ENCODE results near the gene ALPI.
A peak's percentile ranks its signal among the peaks of the same experiment; 100 is the strongest.
"Not testable (repeated sequence)": the region's sequence is repeated elsewhere in the genome, so short reads cannot be mapped to it uniquely, and the experiment has no call there.

Gene ALPI

DNA sequence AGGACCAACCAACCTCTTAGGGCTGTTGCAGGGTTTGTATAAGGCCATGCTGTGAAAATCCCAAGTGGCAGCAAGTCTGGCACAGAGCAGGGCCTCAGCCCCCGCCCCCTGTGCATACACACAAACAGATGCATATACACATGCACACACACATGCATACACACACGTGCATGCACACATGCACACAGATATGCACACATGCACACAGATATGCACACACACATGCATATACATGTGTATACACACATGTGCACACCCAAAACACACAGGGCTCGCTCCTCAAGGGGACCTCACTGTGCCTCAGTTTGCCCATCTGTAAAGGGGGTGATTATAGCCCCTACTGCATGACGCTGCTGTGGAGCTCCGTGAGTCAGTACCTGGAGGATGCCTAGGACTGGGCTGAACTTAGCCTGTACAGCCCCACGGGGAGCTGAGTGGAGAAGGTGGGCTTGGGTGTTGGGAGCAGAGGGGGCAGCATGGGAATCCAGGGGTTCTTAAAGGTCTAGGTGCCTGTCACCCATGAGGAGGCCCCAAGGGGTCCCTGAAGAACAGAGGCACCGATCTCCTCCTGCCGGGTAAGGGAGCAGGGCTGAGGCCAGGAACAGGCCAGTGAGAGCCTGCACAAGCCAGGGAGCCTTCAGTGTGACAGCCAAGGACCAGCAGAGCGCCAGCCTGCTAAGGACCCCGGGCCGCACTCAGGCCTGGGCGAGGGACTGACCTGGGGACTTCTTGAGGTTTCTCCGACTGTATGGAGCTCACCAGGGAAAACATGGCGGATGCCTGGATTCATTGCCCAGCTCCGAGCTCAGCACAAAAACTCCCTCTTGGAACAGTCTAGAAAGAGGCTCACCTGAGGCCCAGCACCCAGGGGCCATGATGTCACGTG, 24.0 kb upstream of the ALPI start:
- H3K36me3 Mint-ChIP-seq (ENCODE audit: insufficient read depth): no peaks in the 10 kb centered on the region
- H3K27me3 Mint-ChIP-seq: no peaks in the 10 kb centered on the region

GRCh38 chr2:232432598-232433184, 23.3 kb upstream of the ALPI start:
- Mint-ChIP-seq H3K9me3 (no peaks in the 10 kb centered on the region), H3K4me1 (no peaks in the 10 kb centered on the region), H3K27me3 (no peaks in the 10 kb centered on the region), H3K36me3 (ENCODE audit: insufficient read depth) (no peaks in the 10 kb centered on the region), H3K4me3 (no peak overlapping the region), H3K27ac (ENCODE audit: low read depth) (no peak overlapping the region)
- no peak for ATAC-seq (replicated peaks; ENCODE audit: extremely low read depth, poor library complexity, severe bottlenecking)
- no peak for DNase-seq (ENCODE audit: low spot score in 2 of 2)

More for the DNA sequence above, 24.0 kb upstream of the ALPI start:
- Mint-ChIP-seq H3K4me1 (no peaks in the 10 kb centered on the region), H3K27ac (ENCODE audit: low read depth) (no peak overlapping the region), H3K4me3 (no peak overlapping the region), H3K9me3 (no peaks in the 10 kb centered on the region)
- no peak for DNase-seq (ENCODE audit: low spot score in 2 of 2)
- no peak for ATAC-seq (replicated peaks; ENCODE audit: extremely low read depth, poor library complexity, severe bottlenecking)

DNA sequence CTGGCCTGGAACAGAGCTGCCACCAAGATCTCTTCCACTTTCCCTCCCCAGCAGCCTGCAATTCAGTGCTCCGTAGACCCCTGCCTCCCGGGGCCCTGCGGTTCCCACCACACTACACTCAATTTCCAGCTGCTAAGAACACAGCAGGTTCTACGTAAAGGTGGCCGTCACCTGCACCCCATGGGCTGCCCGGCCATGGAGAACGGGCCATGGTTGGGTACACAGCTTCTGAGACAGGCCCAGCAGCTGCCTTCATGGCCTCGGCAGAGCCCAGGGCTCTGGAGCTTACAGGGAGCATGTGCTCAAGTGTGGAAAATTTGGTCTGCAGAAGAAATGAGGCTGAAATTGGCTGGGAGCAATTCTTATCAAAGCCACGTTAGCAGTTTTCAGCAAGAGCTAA, 22.3 kb upstream of the ALPI start:
- H3K36me3 Mint-ChIP-seq (ENCODE audit: insufficient read depth); H3K4me3 Mint-ChIP-seq; H3K27ac Mint-ChIP-seq (ENCODE audit: low read depth); DNase-seq (ENCODE audit: low spot score in 2 of 2); ATAC-seq (replicated peaks; ENCODE audit: extremely low read depth, poor library complexity, severe bottlenecking); H3K4me1 Mint-ChIP-seq; H3K9me3 Mint-ChIP-seq; H3K27me3 Mint-ChIP-seq: not testable (repeated sequence)

DNA sequence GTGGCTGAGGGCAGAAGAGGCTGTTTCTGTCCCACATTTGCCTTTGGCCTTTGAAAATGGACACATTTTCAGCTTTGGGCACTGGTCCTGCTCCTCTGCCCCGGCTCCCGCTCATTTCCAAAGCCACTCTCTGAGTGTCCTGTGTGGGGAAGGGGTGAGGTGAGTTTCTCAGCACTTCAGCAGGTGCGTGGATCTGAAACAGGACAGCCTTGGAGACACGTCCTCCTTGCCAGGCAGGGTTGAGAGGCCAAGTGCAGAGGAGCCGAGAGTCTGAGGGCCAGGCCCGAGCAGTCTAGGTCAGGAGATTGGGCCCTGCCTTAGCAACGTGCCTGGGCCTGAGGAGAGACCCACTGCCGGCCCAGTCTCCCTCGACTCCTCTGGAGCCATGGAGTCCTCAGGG, 21.9 kb upstream of the ALPI start:
- Mint-ChIP-seq H3K27me3 (no peaks in the 10 kb centered on the region), H3K4me1 (no peaks in the 10 kb centered on the region), H3K9me3 (no peaks in the 10 kb centered on the region), H3K4me3 (no peak overlapping the region), H3K27ac (ENCODE audit: low read depth) (no peak overlapping the region), H3K36me3 (ENCODE audit: insufficient read depth) (no peaks in the 10 kb centered on the region)
- DNase-seq (ENCODE audit: low spot score in 2 of 2): no peak
- no peak for ATAC-seq (replicated peaks; ENCODE audit: extremely low read depth, poor library complexity, severe bottlenecking)

- H3K36me3 Mint-ChIP-seq (ENCODE audit: insufficient read depth): peaks cover under 1% of the 10 kb centered on the region
- H3K27me3 Mint-ChIP-seq: no peaks in the 10 kb centered on the region
- ATAC-seq (replicated peaks; ENCODE audit: extremely low read depth, poor library complexity, severe bottlenecking) (no peak), DNase-seq (ENCODE audit: low spot score in 2 of 2) (no peak)
- no peak overlapping the region for H3K4me3 Mint-ChIP-seq
- peaks cover 2% of the 10 kb centered on the region for H3K4me1 Mint-ChIP-seq
- H3K9me3 Mint-ChIP-seq: no peaks in the 10 kb centered on the region
- no peak overlapping the region for H3K27ac Mint-ChIP-seq (ENCODE audit: low read depth)
Observed at GRCh38 chr2:232434563-232435374, 21.2 kb upstream of the ALPI start.

- Mint-ChIP-seq H3K36me3 (ENCODE audit: insufficient read depth) (peaks cover 1% of the 10 kb centered on the region), H3K9me3 (no peaks in the 10 kb centered on the region), H3K4me1 (peaks cover 7% of the 10 kb centered on the region), H3K27ac (ENCODE audit: low read depth) (no peak overlapping the region), H3K27me3 (no peaks in the 10 kb centered on the region), H3K4me3 (no peak overlapping the region)
- DNase-seq (ENCODE audit: low spot score in 2 of 2) (no peak), ATAC-seq (replicated peaks; ENCODE audit: extremely low read depth, poor library complexity, severe bottlenecking) (no peak)
Observed at GRCh38 chr2:232435375-232435648, 20.6 kb upstream of the ALPI start.

GRCh38 chr2:232435805-232436204, 20.1 kb upstream of the ALPI start:
- no peak overlapping the region for H3K4me3 Mint-ChIP-seq

DNA sequence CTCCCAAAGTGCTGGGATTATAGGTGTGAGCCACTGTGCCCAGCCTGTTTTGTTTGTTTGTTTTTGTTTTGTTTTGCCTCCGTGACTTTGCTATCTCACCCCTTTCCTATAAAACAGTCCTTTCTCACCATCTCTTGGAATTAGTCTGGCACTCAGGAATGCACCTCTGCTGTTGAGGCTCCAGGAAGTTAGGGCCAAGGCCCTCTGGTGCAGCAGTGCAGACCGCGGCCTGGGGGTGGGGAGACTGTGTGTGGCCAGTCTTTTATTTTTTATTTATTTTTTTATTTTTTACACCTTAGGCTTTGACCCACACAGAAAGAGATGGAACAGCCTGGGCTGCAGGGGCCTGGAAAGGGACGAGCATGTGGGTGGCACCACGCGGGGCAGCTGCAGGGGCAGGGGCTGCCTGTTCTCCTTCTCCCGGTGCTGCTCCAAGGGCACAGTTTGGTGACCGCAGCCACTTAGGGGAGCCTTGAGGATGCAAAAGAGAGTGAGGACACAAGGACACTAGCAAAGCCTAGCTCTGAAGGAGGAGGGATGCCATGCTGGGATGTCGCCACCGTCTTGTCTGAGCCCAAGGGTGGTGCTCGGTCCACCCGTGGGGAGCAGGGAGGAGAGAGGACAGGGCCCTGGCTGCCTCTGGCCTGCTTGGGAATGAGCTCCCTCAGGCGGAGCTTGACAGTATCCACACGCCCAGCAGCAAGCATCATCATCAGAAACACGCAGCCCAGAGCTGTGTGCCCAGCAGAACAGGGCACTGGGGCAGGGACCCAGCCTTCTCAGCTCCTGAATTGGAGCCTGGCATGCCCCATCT, 19.4 kb upstream of the ALPI start:
- DNase-seq (ENCODE audit: low spot score in 2 of 2): no peak
- Mint-ChIP-seq H3K36me3 (ENCODE audit: insufficient read depth) (peaks cover 1% of the 10 kb centered on the region), H3K9me3 (no peaks in the 10 kb centered on the region), H3K27me3 (no peaks in the 10 kb centered on the region), H3K4me1 (peaks cover 11% of the 10 kb centered on the region), H3K27ac (ENCODE audit: low read depth) (no peak overlapping the region), H3K4me3 (no peak overlapping the region)
- no peak for ATAC-seq (replicated peaks; ENCODE audit: extremely low read depth, poor library complexity, severe bottlenecking)

More at GRCh38 chr2:232435805-232436204, 20.1 kb upstream of the ALPI start:
- Mint-ChIP-seq H3K27ac (ENCODE audit: low read depth) (no peak overlapping the region), H3K36me3 (ENCODE audit: insufficient read depth) (peaks cover 1% of the 10 kb centered on the region), H3K9me3 (no peaks in the 10 kb centered on the region), H3K27me3 (no peaks in the 10 kb centered on the region), H3K4me1 (peaks cover 11% of the 10 kb centered on the region)
- DNase-seq (ENCODE audit: low spot score in 2 of 2): no peak
- ATAC-seq (replicated peaks; ENCODE audit: extremely low read depth, poor library complexity, severe bottlenecking): no peak

GRCh38 chr2:232437195-232437571, 18.8 kb upstream of the ALPI start:
- DNase-seq (ENCODE audit: low spot score in 2 of 2): no peak
- Mint-ChIP-seq H3K9me3 (no peaks in the 10 kb centered on the region), H3K4me1 (peaks cover 11% of the 10 kb centered on the region), H3K27me3 (no peaks in the 10 kb centered on the region), H3K36me3 (ENCODE audit: insufficient read depth) (peaks cover 1% of the 10 kb centered on the region), H3K27ac (ENCODE audit: low read depth) (no peak overlapping the region), H3K4me3 (no peak overlapping the region)
- no peak for ATAC-seq (replicated peaks; ENCODE audit: extremely low read depth, poor library complexity, severe bottlenecking)

GRCh38 chr2:232438091-232438490, 17.9 kb upstream of the ALPI start:
- Mint-ChIP-seq H3K36me3 (ENCODE audit: insufficient read depth) (peaks cover 1% of the 10 kb centered on the region), H3K4me3 (no peak overlapping the region), H3K4me1 (peaks cover 11% of the 10 kb centered on the region), H3K27ac (ENCODE audit: low read depth) (no peak overlapping the region), H3K9me3 (no peaks in the 10 kb centered on the region), H3K27me3 (no peaks in the 10 kb centered on the region)
- DNase-seq (ENCODE audit: low spot score in 2 of 2) (no peak), ATAC-seq (replicated peaks; ENCODE audit: extremely low read depth, poor library complexity, severe bottlenecking) (no peak)

DNA sequence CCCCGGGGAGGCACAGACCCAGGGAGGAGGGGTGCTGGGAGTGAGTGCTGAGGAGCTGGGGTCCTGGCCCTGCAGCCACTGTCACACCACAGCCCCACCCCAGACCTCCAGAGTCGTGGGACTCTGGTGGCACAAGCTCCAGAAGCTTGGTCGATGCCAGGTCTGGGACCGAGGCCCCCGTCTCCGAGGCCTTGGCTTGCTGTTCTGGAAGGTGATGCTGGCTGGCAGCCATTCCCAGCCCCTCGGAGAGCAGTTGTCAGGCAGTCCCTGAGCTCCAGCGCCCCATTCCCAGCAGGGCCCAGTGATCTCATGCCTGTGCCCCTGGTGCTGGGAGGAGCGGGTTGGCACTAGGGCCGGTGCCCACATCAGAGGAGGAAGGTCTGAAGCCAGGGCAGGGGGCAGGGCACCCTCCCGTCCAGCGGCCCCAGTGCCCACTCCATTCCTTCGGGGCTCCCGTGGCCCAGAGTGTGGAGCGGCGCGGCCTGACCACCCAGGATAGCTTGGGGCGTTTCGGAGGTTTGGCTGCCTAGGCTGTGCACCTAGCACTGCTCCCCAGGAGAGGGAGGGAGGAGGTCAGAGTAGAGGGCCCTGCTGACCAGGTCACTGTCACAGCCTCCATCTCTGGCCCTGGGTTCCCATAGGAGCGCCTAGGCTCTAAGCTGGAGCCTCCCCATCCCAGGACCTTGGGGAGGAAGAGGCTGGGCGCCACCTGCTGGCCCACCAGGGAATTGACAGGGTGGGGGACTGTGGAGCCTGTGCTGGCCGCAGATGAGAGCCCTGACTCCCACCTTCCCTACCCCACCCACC, 16.8 kb upstream of the ALPI start:
- Mint-ChIP-seq H3K27ac (ENCODE audit: low read depth) (no peak overlapping the region), H3K4me1 (peaks cover 11% of the 10 kb centered on the region), H3K9me3 (no peaks in the 10 kb centered on the region), H3K27me3 (no peaks in the 10 kb centered on the region), H3K4me3 (no peak overlapping the region), H3K36me3 (ENCODE audit: insufficient read depth) (peaks cover 1% of the 10 kb centered on the region)
- DNase-seq (ENCODE audit: low spot score in 2 of 2) (no peak), ATAC-seq (replicated peaks; ENCODE audit: extremely low read depth, poor library complexity, severe bottlenecking) (peak; percentile 45)

DNA sequence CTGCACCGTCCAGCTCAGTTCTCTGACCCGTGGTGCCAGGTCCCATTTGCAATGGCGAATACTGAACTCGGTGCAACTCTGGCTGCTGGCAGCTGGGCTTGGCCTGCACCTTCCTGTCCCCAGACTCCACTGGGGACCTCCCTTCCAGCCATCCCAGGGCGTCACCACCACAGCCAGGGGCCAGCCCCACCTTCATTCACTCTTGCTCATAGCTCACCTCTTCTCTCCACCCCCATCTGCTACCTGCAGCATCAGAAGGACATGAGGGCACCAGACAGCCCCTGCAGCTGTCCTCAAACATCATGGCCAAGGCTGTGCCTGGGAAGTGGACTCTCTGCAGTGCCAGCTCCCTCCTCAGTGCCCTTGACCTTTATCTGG, 16.2 kb upstream of the ALPI start:
- Mint-ChIP-seq H3K36me3 (ENCODE audit: insufficient read depth) (peaks cover 1% of the 10 kb centered on the region), H3K9me3 (no peaks in the 10 kb centered on the region), H3K4me1 (peaks cover 11% of the 10 kb centered on the region), H3K27me3 (no peaks in the 10 kb centered on the region), H3K27ac (ENCODE audit: low read depth) (no peak overlapping the region), H3K4me3 (no peak overlapping the region)
- DNase-seq (ENCODE audit: low spot score in 2 of 2) (no peak), ATAC-seq (replicated peaks; ENCODE audit: extremely low read depth, poor library complexity, severe bottlenecking) (no peak)
